HepG2 (cell line): ENCODE data around the gene ARHGAP12. TPM values are rescaled to one million over a fixed set of nuclear protein-coding genes. Genes with fewer than 3 reads are reported as not detected.
A peak's percentile ranks its signal among the peaks of the same experiment; 100 is the strongest.

ENCODE experiments used
- CREM ChIP-seq, 2 experiments: sonication (generic) in 1 of 2; formaldehyde crosslinking in 1 of 2; IDR thresholded peaks; 2 replicates each; pipeline versions ENCODE4 v1.4.0 to v1.6.1; 2016 to 2020; ENCODE audit warnings: antibody characterized with exemption in 1 of 2, mild to moderate bottlenecking in 1 of 2, missing genetic modification reagents in 1 of 2
- EP300 ChIP-seq, 3 experiments: sonication (generic) in 1 of 3; formaldehyde crosslinking in 1 of 3; IDR thresholded peaks; 2 replicates each; pipeline versions ENCODE4 v1.5.1 to v1.6.1; 2011 to 2020; ENCODE audit warnings: low read depth in 2 of 3, low read length in 2 of 3, borderline replicate concordance in 1 of 3, improper control_type of control experiment in 1 of 3, mild to moderate bottlenecking in 1 of 3, missing genetic modification reagents in 1 of 3, moderate library complexity in 1 of 3
- FOXO1 ChIP-seq: sonication (generic); formaldehyde crosslinking; IDR thresholded peaks from 2 replicates; pipeline ENCODE4 v1.4.0; 2020; ENCODE audit warnings: missing genetic modification reagents
- HMG20B ChIP-seq: conservative IDR thresholded peaks from 2 replicates; pipeline ENCODE4 v1.6.1; 2016; ENCODE audit warnings: missing genetic modification reagents, missing compliant biosample characterization
- HNF1B ChIP-seq: sonication (generic); formaldehyde crosslinking; IDR thresholded peaks from 2 replicates; pipeline ENCODE4 v1.5.1; 2020; ENCODE audit warnings: mild to moderate bottlenecking, moderate library complexity, missing genetic modification reagents
- HOMEZ ChIP-seq: IDR thresholded peaks from 2 replicates; pipeline ENCODE4 v1.6.1; 2016; ENCODE audit warnings: low read depth
- IRF9 ChIP-seq: sonication (generic); formaldehyde crosslinking; IDR thresholded peaks from 2 replicates; pipeline ENCODE4 v1.8.0; 2022; ENCODE audit warnings: missing genetic modification reagents, mild to moderate bottlenecking, borderline replicate concordance
- KAT2B ChIP-seq: fragments of 150-350 bp; IDR thresholded peaks from 2 replicates; pipeline ENCODE4 v1.6.1; 2014; ENCODE audit warnings: low read depth, low read length, borderline replicate concordance
- KDM2A ChIP-seq: sonication (generic); formaldehyde crosslinking; IDR thresholded peaks from 2 replicates; pipeline ENCODE4 v1.4.0; 2020; ENCODE audit warnings: low read depth, missing genetic modification reagents, borderline replicate concordance
- MXD1 ChIP-seq: sonication (generic); formaldehyde crosslinking; IDR thresholded peaks from 2 replicates; pipeline ENCODE4 v1.4.0; 2020; ENCODE audit warnings: mild to moderate bottlenecking, missing genetic modification reagents
- NCOR1 ChIP-seq: fragments of 200-600 bp; sonication (generic); IDR thresholded peaks from 2 replicates; pipeline ENCODE4 v1.7.0; 2017; ENCODE audit warnings: antibody characterized with exemption, low read length, borderline replicate concordance
- RCOR2 ChIP-seq: IDR thresholded peaks from 2 replicates; pipeline ENCODE4 v1.6.1; 2016; ENCODE audit warnings: missing biosample characterization, missing genetic modification reagents
- ZFP91 ChIP-seq: sonication (generic); formaldehyde crosslinking; IDR thresholded peaks from 2 replicates; pipeline ENCODE4 v1.9.0; 2022; ENCODE audit warnings: missing genetic modification reagents, mild to moderate bottlenecking, borderline replicate concordance
- ZHX1 ChIP-seq: sonication (generic); formaldehyde crosslinking; IDR thresholded peaks from 2 replicates; pipeline ENCODE4 v1.8.1; 2022; ENCODE audit warnings: low read depth, mild to moderate bottlenecking, missing genetic modification reagents
- ZNF30 ChIP-seq: sonication (generic); formaldehyde crosslinking; IDR thresholded peaks from 2 replicates; pipeline ENCODE4 v1.5.0; 2020; ENCODE audit warnings: mild to moderate bottlenecking, missing genetic modification reagents
- ZNF34 ChIP-seq: sonication (generic); formaldehyde crosslinking; IDR thresholded peaks from 2 replicates; pipeline ENCODE4 v1.4.0; 2020; ENCODE audit warnings: mild to moderate bottlenecking, missing genetic modification reagents, borderline replicate concordance
- ZNF549 ChIP-seq: sonication (generic); formaldehyde crosslinking; IDR thresholded peaks from 2 replicates; pipeline ENCODE4 v1.5.0; 2020; ENCODE audit warnings: missing genetic modification reagents
- ZNF644 ChIP-seq: IDR thresholded peaks from 2 replicates; pipeline ENCODE4 v1.6.1; 2016; ENCODE audit warnings: low read depth
- ZNF747 ChIP-seq: sonication (generic); formaldehyde crosslinking; IDR thresholded peaks from 2 replicates; pipeline ENCODE4 v1.8.1; 2023; ENCODE audit warnings: missing genetic modification reagents, mild to moderate bottlenecking, borderline replicate concordance
- ZNF773 ChIP-seq: sonication (generic); formaldehyde crosslinking; IDR thresholded peaks from 2 replicates; pipeline ENCODE4 v1.4.0; 2020; ENCODE audit warnings: missing genetic modification reagents, borderline replicate concordance
- polyA plus RNA-seq, 8 experiments: library from polyadenylated mRNA; depleted of rRNA in 3 of 8; stranded (reverse) in 7 of 8; unstranded in 1 of 8; fragments of >200 nt; fragmentation: Illumina TruSeq in 4 of 8; extraction: Trizol in 4 of 8; gene quantifications; 2 replicates each; pipeline versions ENCODE4 v1.2.1 to v1.2.3, GENCODE V29; 2011 to 2016; ENCODE audit warnings: low read depth in 4 of 8, missing spikeins in 1 of 8, mixed read lengths in 1 of 8; ENCODE audit not compliant: insufficient read depth in 1 of 8
- total RNA-seq, 5 experiments: library from RNA; depleted of rRNA; stranded (reverse); fragments of >200 nt; fragmentation: Illumina TruSeq; extraction: Trizol; gene quantifications; 2 replicates each; pipeline ENCODE4 v1.2.3, GENCODE V29; 2016; ENCODE audit warnings: low read depth in 1 of 5

Gene ARHGAP12
- total and polyA plus RNA-seq, 2 of the 13 experiments (the other 11 are each of a cell fraction or from before 2014, with no cell fraction given), result 25.0 to 54.6 TPM

GRCh38 chr10:31942892-31943291 lies 14.3 kb upstream of the ARHGAP12 start (continued):
- no peak for TF ChIP-seq ZNF549 (CRISPR knock-in tag)
- TF ChIP-seq ZNF644 (CRISPR knock-in tag), result peak; percentile 82
- TF ChIP-seq ZFP91 (CRISPR knock-in tag), result no peak
- 0 out of 2 replicates have a peak, but pooled peaks have one; percentile 17 for TF ChIP-seq NCOR1
- TF ChIP-seq EP300 (IDR thresholded peaks at IDR 0.05; ENCODE audit: low read depth in 2 of 2, low read length in 2 of 2), result peak in 1 of 2 experiments; percentile 85; a peak in 2 of 4 replicates
- TF ChIP-seq EP300 (CRISPR knock-in tag; IDR thresholded peaks at IDR 0.05; ENCODE audit: borderline replicate concordance), result peak; percentile 19; the same call in 1 of the 2 replicates
- TF ChIP-seq RCOR2 (CRISPR knock-in tag), result peak; percentile 32; the same call in 1 of the 2 replicates
- no peak for TF ChIP-seq ZNF30
- no peak for TF ChIP-seq ZNF747 (CRISPR knock-in tag)
- TF ChIP-seq HNF1B, result no peak
- no peak for TF ChIP-seq KDM2A
- TF ChIP-seq HOMEZ, result 0 out of 2 replicates have a peak, but pooled peaks have one; percentile 24
- TF ChIP-seq ZHX1 (CRISPR knock-in tag), result no peak
- no peak for TF ChIP-seq IRF9 (CRISPR knock-in tag)
- no peak for TF ChIP-seq FOXO1
- peak; percentile 75 for TF ChIP-seq CREM (IDR thresholded peaks at IDR 0.05)
- no peak for TF ChIP-seq CREM (CRISPR knock-in tag; IDR thresholded peaks at IDR 0.05)
- no peak for TF ChIP-seq ZNF773
- TF ChIP-seq HMG20B (CRISPR knock-in tag), result no peak
- TF ChIP-seq ZNF34, result 0 out of 2 replicates have a peak, but pooled peaks have one; percentile 30
- no peak for TF ChIP-seq MXD1 (CRISPR knock-in tag)
- TF ChIP-seq KAT2B, result no peak
